PC-3 (cell line): Measurements from ENCODE around the gene TYW3. TPM values are rescaled to one million over a fixed set of nuclear protein-coding genes. Genes with fewer than 3 reads are reported as not detected.

Source experiments
- ATAC-seq: fragments of 200-7000 bp; cut with Tn5 transposase; 2 replicates; pipeline ENCODE4 v1.9.1; 2020; ENCODE audit warnings: mild to moderate bottlenecking, moderate library complexity
- Bru-seq: library from RNA; stranded (reverse); fragments of 400-500 nt; gene quantifications from one replicate; lab custom pipeline; 2021; lab: Mats Ljungman, UMichigan
- BruChase-seq, 2 experiments: library from RNA; stranded (reverse); fragments of 400-500 nt; gene quantifications; one replicate each; lab custom pipeline; 2021; lab: Mats Ljungman, UMichigan
- BruUV-seq: library from RNA; stranded (reverse); fragments of 400-500 nt; replicated peaks from 2 replicates; lab custom pipeline; 2021; lab: Mats Ljungman, UMichigan
- CTCF ChIA-PET: fragments of 300-600 bp; sonication (Branson Sonifier 250); formaldehyde crosslinking; loops from one replicate; lab custom pipeline; 2022; ENCODE audit warnings: antibody characterized with exemption; lab: Charles Lee
- POLR2A ChIA-PET: fragments of 300-600 bp; sonication (Branson Sonifier 250); formaldehyde crosslinking; loops from one replicate; lab custom pipeline; 2022; ENCODE audit warnings: antibody characterized with exemption; ENCODE audit not compliant: unreplicated experiment; lab: Charles Lee
- DNase-seq: peaks from one replicate; pipeline ENCODE4 v3.0.0-alpha.2; 2015
- H2AFZ ChIP-seq: fragments of 300-600 bp; sonication (generic); 2 replicates; pipeline ENCODE4 v1.6.0; 2016; ENCODE audit warnings: antibody characterized with exemption, low read length
- H3F3A ChIP-seq: fragments of 300-600 bp; sonication (generic); one replicate; pipeline ENCODE4 v1.6.0; 2017; ENCODE audit warnings: antibody characterized with exemption, low read length, control low read depth, mild to moderate bottlenecking; ENCODE audit not compliant: unreplicated experiment
- H3K27ac ChIP-seq: fragments of 300-600 bp; sonication (generic); 2 replicates; pipeline ENCODE4 v1.5.1; 2016; ENCODE audit warnings: mild to moderate bottlenecking, low read length
- H3K27me3 ChIP-seq: fragments of 300-600 bp; sonication (generic); 2 replicates; pipeline ENCODE4 v1.6.1; 2016; ENCODE audit warnings: low read length, mixed read lengths
- H3K36me3 ChIP-seq: fragments of 300-600 bp; sonication (generic); 2 replicates; pipeline ENCODE4 v1.6.1; 2016; ENCODE audit warnings: low read depth, mixed run types, low read length, mixed read lengths
- H3K4me1 ChIP-seq: fragments of 300-600 bp; sonication (generic); 2 replicates; pipeline ENCODE4 v1.5.1; 2016; ENCODE audit warnings: low read length; ENCODE audit not compliant: insufficient read depth
- H3K4me2 ChIP-seq: fragments of 300-600 bp; sonication (generic); 2 replicates; pipeline ENCODE4 v1.6.0; 2016; ENCODE audit warnings: low read length
- H3K4me3 ChIP-seq: fragments of 300-600 bp; sonication (generic); 2 replicates; pipeline ENCODE4 v1.5.1; 2016; ENCODE audit warnings: mild to moderate bottlenecking, low read length, mixed read lengths
- H3K79me2 ChIP-seq: fragments of 300-600 bp; sonication (generic); 2 replicates; pipeline ENCODE4 v1.6.1; 2017; ENCODE audit warnings: low read length, mixed read lengths
- H3K9ac ChIP-seq: fragments of 300-600 bp; sonication (generic); 2 replicates; pipeline ENCODE4 v1.6.0; 2016; ENCODE audit warnings: mild to moderate bottlenecking, low read length
- H3K9me2 ChIP-seq: fragments of 300-600 bp; sonication (generic); replicated peaks from 2 replicates; pipeline ENCODE4 v1.6.1; 2016; ENCODE audit warnings: mixed run types, low read length, mixed read lengths
- H3K9me3 ChIP-seq: fragments of 300-600 bp; sonication (generic); 2 replicates; pipeline ENCODE4 v1.6.1; 2016; ENCODE audit warnings: low read length, mixed read lengths
- H4K20me1 ChIP-seq: fragments of 300-600 bp; sonication (generic); 2 replicates; pipeline ENCODE4 v1.6.1; 2016; ENCODE audit warnings: low read length, mixed read lengths
- CTCF ChIP-seq: fragments of 300-600 bp; sonication (generic); conservative IDR thresholded peaks from 2 replicates; pipeline ENCODE4 v1.5.1; 2017; ENCODE audit warnings: antibody characterized with exemption, low read depth, mild to moderate bottlenecking, low read length
- EZH2 ChIP-seq: fragments of 300-600 bp; sonication (generic); IDR thresholded peaks from one replicate; pipeline ENCODE4 v1.6.1; 2017; ENCODE audit warnings: antibody characterized with exemption, mild to moderate bottlenecking, low read length; ENCODE audit not compliant: unreplicated experiment
- EZH2phosphoT487 ChIP-seq: fragments of 300-600 bp; sonication (generic); IDR thresholded peaks from 2 replicates; pipeline ENCODE4 v1.6.1; 2018; ENCODE audit warnings: mild to moderate bottlenecking, antibody characterized with exemption, low read length, borderline replicate concordance
- intact Hi-C: fragments of 100-400 bp; cut with micrococcal nuclease; formaldehyde crosslinking; loops from 2 replicates; pipeline ENCODE4 v1.9.0; 2023
- long read RNA-seq: library from polyadenylated mRNA; unstranded; transcript quantifications from one replicate; pipeline ENCODE4 v2.0.0, GENCODE V29; 2021; ENCODE audit not compliant: unreplicated experiment
- total RNA-seq: library from RNA; depleted of rRNA; stranded (reverse); fragments of >200 nt; gene quantifications from 2 replicates; pipeline ENCODE4 v1.2.3, GENCODE V29; 2014; rRNA removed

Gene TYW3
- total RNA-seq (14.1 and 21.2 TPM in 2 replicates), Bru-seq, nascent RNA (percentile 82 among the genes with signal in this experiment), BruChase-seq, experiment 1, labeled RNA remaining after a 6-hour chase (percentile 86 among the genes with signal in this experiment), BruChase-seq, experiment 2, labeled RNA remaining after a 2-hour chase (percentile 84 among the genes with signal in this experiment)
- long read RNA-seq, transcript TYW3-201 (6 exons, 3,430 nt): major isoform, 14 of 26 reads
- long read RNA-seq, partial matches to known transcripts: 2 of 26 reads
- long read RNA-seq, other reads (novel, unspliced or antisense): 10 of 26 reads

GRCh38 chr1:74732960-74733603, at the start of gene TYW3, which contains the start of gene CRYZ:
Gene TYW3, plus strand, starts transcription at chr1:74733152. Its CDS starts 93 bp downstream, at chr1:74733245.
Gene CRYZ, minus strand, starts transcription at chr1:74733050. Its CDS starts 8,229 bp downstream, at chr1:74724821.
- Histone ChIP-seq H3K27ac (peak within 1 kb of the TSS; percentile 81), H3K4me1 (peaks cover 34% of the 10 kb centered on the region), H4K20me1 (no peaks in the 10 kb centered on the region), H3K9ac (peak within 1 kb of the TSS; percentile 88), H3K9me2 (no peaks in the 10 kb centered on the region), H3K36me3 (peaks cover 16% of the 10 kb centered on the region), H3K27me3 (no peaks in the 10 kb centered on the region), H2AFZ (peak within 1 kb of the TSS; percentile 85), H3K4me2 (peak within 1 kb of the TSS; percentile 90), H3K79me2 (peaks cover 64% of the 10 kb centered on the region), H3K4me3 (peak within 1 kb of the TSS; percentile 81), H3F3A (peaks cover 10% of the 10 kb centered on the region), H3K9me3 (no peaks in the 10 kb centered on the region)
- ATAC-seq (peak; percentile 85), DNase-seq (peak; percentile 95)
- ChIA-PET POLR2A (no interaction called here), CTCF (interaction anchor here (0.5 to 2.1 kb wide), 4 partner anchors 40 to 264 kb away, joined by 3 to 6 read pairs (median 4); no protein-coding TSS in a partner anchor)
- intact Hi-C loops: loop anchor here (1.0 to 2.0 kb wide), 3 partner anchors 40 to 536 kb away; no protein-coding TSS in a partner anchor
- TF ChIP-seq EZH2: no peak
- no peak for TF ChIP-seq EZH2phosphoT487
- TSS peak; percentile 68 for BruUV-seq

- Histone ChIP-seq H2AFZ (no peak overlapping the region), H3K4me3 (no peak overlapping the region), H3K27ac (no peak overlapping the region), H3K36me3 (no peaks in the 10 kb centered on the region), H3K79me2 (no peaks in the 10 kb centered on the region), H3K27me3 (no peaks in the 10 kb centered on the region), H3F3A (no peaks in the 10 kb centered on the region), H3K4me1 (no peaks in the 10 kb centered on the region), H3K4me2 (no peak overlapping the region), H4K20me1 (no peaks in the 10 kb centered on the region), H3K9ac (no peak overlapping the region), H3K9me3 (no peaks in the 10 kb centered on the region), H3K9me2 (no peaks in the 10 kb centered on the region)
- ChIA-PET CTCF (no interaction called here), POLR2A (no interaction called here)
- TF ChIP-seq EZH2phosphoT487: no peak
- no peak for TF ChIP-seq EZH2
- TF ChIP-seq CTCF: no peak
- no TSS peak for BruUV-seq
- DNase-seq: no peak
- ATAC-seq: no peak
- intact Hi-C loops: no loop called here
These were observed 49.3 kb upstream of the TYW3 start for GRCh38 chr1:74683656-74684055.

- CTCF ChIA-PET: no interaction called here
- H2AFZ ChIP-seq: no peak overlapping the region
- H3K4me1 ChIP-seq: no peaks in the 10 kb centered on the region
- no peaks in the 10 kb centered on the region for H4K20me1 ChIP-seq
- ATAC-seq (no peak), DNase-seq (no peak)
- no peak overlapping the region for H3K4me3 ChIP-seq
- no peak overlapping the region for H3K27ac ChIP-seq
- H3K36me3 ChIP-seq: no peaks in the 10 kb centered on the region
- intact Hi-C loops: no loop called here
- POLR2A ChIA-PET: no interaction called here
- H3F3A ChIP-seq: no peaks in the 10 kb centered on the region
- no peaks in the 10 kb centered on the region for H3K9me3 ChIP-seq
- H3K9ac ChIP-seq: no peak overlapping the region
- BruUV-seq: no TSS peak
- no peaks in the 10 kb centered on the region for H3K27me3 ChIP-seq
- no peak overlapping the region for H3K4me2 ChIP-seq
- no peaks in the 10 kb centered on the region for H3K9me2 ChIP-seq
- TF ChIP-seq EZH2phosphoT487: no peak
- no peak for TF ChIP-seq CTCF
- TF ChIP-seq EZH2: no peak
- H3K79me2 ChIP-seq: no peaks in the 10 kb centered on the region
These were observed 48.7 kb upstream of the TYW3 start for GRCh38 chr1:74684301-74684700.
